Activated CD4-positive, alpha-beta T cell treated with anti-CD3 and anti-CD28 coated beads, Interleukin-2, amount 50 U/mL, for 4 hours (primary cell): ENCODE measurements around the gene GRID2.
"Not testable (repeated sequence)": the region's sequence is repeated elsewhere in the genome, so short reads cannot be mapped to it uniquely, and the experiment has no call there.

Experiments
- DNase-seq, 2 experiments: peaks; one replicate each; pipeline ENCODE4 v3.0.0-alpha.2; 2020

Gene GRID2

GRCh38 chr4:92305878-92306520, 2.2 kb downstream of the GRID2 start:
- DNase-seq = no peak

DNA sequence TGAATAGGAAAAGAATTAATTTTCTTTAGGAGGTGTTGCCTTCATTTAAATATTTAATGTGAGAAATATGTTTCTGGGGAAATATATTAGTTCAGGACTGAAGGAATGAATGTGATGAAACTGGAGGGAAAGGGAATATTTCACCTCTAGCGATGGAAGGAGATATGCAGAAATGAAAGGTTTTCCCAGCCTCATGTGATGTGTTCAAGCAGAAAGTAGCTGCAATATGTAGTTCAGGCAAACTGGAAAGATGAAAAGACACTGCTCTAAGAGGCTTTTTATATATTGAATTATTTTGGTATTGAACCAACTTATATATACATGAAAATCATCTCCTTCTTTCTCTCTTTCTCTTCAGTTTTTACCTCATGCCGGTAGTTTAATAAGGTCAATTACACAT, 3.4 kb downstream of the GRID2 start:
- DNase-seq = no peak

DNA sequence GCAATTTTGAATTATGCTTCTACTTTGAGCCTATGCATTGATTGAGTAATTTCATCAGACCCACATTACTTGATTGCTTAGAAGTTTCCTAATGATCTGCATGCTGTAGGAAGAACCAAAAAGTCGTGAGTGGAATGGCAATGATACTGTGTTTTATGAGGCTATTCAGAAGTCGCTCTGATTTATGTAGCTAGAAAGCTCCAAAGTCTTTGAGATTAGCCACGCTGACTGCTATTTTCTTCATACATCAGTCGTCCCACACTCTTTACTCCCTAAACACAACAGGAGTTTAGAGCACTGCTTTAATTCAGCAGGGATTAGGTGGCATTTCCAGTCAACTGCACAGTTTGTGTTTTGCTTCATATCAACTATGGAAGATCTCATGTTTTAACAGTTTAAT, 4.1 kb downstream of the GRID2 start:
- no peak for DNase-seq

- DNase-seq = no peak
These were observed 13.3 kb downstream of the GRID2 start for GRCh38 chr4:92317047-92317446.

DNA sequence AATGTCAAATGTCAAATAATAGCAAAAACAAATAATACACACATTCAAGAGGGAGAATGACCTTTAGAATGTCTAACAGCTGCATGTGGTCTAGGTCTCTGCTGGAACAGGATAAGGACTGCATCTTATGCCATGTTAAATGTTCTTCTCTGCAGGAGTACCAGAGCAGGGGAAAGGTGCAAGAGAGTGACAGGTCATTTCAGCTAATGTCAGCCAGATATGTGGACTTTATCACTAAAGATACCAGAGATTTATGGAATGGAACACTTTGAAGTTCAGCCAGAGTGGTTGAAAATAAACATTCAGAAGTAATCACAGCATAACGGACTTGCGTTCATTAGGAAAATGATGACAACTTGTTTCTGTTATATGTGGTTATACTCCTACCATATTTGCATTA, 24.3 kb downstream of the GRID2 start:
- no peak for DNase-seq

GRCh38 chr4:92333016-92333415, 29.2 kb downstream of the GRID2 start:
- DNase-seq = no peak

- DNase-seq = no peak
These were observed 31.1 kb downstream of the GRID2 start for GRCh38 chr4:92334716-92335350.

DNA sequence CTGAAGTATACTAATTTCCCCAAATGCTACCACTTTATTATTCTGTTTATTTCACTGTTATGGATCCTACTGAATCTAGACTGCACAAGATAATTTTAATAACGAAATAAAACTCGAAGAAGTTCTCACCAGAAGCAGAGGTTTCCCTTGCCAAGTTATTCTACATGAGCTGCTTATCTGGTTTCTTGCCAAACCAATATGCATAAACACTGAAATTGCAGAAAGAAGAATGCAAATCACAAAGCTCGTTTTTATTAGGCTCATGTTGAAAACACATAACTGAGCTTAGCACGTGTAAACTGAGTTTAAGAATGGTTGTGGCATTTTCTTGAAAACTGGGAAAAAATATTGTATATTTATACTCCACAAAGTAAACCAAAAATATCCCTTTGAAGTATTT, 35.9 kb downstream of the GRID2 start:
- DNase-seq = no peak

- DNase-seq = no peak
These were observed 40.5 kb downstream of the GRID2 start for GRCh38 chr4:92344216-92344615.

- no peak for DNase-seq
These were observed 42.5 kb downstream of the GRID2 start for GRCh38 chr4:92346289-92346688.

DNA sequence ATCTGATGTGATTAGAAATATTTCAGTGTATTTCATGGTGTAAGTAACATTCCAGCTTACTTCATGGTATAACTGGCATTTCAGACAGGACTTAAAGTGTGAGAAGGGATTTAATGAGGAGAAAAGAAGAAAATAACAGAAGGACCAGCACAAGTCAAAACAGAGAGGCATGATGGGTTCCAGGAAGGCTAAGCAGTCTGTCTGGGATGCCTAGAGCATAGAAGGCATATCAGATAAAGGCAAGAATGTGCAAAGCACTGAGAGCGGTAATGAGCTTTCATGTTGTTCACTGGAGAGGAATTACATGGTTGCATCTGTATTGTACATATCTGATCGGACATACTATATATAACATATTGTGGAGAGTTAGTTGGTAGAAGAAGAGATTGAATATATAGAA, 54.2 kb downstream of the GRID2 start:
- no peak for DNase-seq

DNA sequence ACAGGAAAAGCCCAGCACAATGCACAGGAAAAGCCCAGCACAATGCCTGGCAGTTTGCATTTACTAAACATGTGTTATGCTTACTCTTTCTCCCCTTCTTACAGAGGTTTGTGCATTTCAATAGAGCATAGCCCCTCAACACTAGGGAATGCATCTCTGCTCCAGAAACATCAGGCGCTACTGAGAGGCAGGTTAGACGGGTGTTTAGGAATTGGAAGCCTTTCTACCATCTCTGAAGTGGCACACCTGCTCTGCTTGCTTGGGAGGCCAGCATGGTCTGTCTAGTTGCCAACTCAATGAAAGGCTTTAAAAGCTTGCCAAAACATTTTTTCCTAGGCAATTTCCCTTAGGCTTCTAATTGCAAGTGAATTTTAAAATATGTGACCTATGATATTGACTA, 55.7 kb downstream of the GRID2 start:
- DNase-seq = no peak

- DNase-seq = no peak
These were observed 58.3 kb downstream of the GRID2 start for GRCh38 chr4:92362028-92362427.

- no peak for DNase-seq
These were observed 64.9 kb downstream of the GRID2 start for GRCh38 chr4:92368653-92369052.

DNA sequence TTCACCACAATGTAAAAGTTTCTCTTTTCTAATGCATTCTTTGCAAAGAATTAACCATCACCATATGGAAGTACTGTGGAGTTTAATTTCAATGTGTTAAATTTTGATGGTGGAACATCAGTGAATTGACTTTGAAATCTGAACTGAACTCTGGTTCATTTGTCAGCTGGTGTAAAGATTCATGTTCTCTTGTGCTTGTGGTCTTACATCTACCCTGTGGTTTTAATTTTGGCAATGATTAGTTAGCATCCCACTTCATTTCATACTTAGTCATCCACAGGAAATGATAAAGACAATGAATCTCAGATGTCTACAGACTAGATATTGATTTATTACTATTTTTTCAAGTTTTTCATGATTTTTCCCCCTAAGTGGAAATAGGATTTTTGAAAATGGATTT, 77.8 kb downstream of the GRID2 start:
- no peak for DNase-seq

- no peak for DNase-seq
These were observed 78.4 kb downstream of the GRID2 start for GRCh38 chr4:92382128-92382527.

- no peak for DNase-seq
These were observed 83.8 kb downstream of the GRID2 start for GRCh38 chr4:92387459-92388069.

DNA sequence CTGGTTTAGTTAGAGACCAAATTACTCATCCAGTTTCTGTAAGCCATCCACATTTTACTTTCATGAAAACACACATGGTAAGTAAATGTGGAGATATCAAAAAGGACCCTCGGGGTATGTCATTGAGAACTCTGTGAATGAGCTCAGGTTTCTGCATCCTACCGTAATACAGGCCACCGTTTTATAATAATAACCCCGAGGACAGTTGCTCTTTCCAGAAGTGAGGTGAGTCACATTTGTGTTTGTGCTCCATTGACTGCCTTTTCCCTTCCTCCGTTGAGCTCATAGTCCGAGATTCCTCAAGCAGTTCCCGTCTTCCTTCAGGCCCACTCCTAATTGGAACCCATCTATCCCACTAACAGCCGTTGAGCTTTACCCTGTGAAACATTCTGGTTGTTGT, 95.3 kb downstream of the GRID2 start:
- no peak for DNase-seq

DNA sequence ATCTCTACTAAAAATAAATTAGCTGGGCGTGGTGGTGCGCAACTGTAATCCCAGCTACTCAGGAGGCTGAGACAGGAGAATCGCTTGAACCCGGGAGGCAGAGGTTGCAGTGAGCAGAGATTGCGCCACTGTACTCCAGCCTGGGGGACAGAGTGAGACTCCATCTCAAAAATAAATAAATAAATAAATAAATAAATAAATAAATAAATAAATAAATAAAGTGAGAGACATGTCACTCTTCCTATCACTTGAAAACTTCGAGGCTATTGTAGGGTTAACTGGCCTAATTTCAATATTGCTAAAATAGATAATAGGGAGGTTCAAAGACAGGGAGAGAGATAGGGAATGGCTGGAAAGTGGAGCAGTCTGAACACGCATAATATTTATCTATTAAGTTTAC, 99.8 kb downstream of the GRID2 start:
- DNase-seq = not testable (repeated sequence)

DNA sequence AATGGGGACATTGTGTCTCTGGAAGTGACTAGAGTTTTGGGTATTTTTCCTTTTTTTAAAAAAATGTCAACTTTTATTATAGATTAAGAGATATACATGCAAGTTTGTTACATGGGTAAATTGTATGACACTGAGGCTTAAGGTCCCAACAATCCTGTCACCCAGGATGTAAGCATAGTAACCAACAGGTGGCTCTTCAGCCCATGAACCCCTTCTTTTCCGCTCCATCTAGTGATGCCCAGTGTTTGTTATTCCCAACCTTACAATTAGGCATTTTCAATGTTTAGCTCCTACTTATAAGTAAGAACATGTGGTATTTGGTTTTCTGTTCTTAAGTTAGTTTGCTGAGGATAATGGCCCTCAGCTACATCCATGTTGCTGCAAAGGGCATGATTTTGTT, 102.7 kb downstream of the GRID2 start:
- no peak for DNase-seq

- no peak for DNase-seq
These were observed 118.2 kb downstream of the GRID2 start for GRCh38 chr4:92421920-92422319.

GRCh38 chr4:92433272-92433758, 129.5 kb downstream of the GRID2 start:
- DNase-seq = no peak

DNA sequence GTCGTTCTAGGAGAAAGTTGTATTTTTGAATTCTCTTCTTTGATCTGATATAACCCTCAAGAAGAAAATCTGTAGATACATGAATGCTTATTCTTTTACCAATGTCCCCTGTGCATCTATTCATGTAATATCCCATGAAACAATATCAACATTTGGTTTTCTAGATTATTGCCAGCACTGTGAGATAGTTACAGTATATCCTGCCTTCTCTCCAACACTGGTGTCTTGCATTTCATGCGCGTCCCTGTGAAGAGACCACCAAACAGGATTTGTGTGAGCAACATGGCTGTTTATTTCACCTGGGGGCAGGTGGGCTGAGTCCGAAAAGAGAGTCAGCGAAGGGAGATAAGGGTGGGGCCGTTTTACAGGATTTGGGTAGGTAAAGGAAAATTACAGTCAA, 135.0 kb downstream of the GRID2 start:
- not testable (repeated sequence) for DNase-seq

- not testable (repeated sequence) for DNase-seq
These were observed 138.4 kb downstream of the GRID2 start for GRCh38 chr4:92442131-92442530.
